ENCODE results near the gene TUBB2B.
"Not testable (repeated sequence)": the region's sequence is repeated elsewhere in the genome, so short reads cannot be mapped to it uniquely, and the experiment has no call there.

GRCh38 chr6:3244832-3245161, 17.3 kb upstream of the TUBB2B start:
- not testable (repeated sequence) for TF ChIP-seq CTCF (IDR thresholded peaks at IDR 0.05; ENCODE audit: low read depth, low read length); EZH2phosphoT487 (IDR thresholded peaks at IDR 0.05; ENCODE audit: low read depth)
